ENCODE measurements around the gene JAGN1. TPM values are rescaled to one million over a fixed set of nuclear protein-coding genes. Genes with fewer than 3 reads are reported as not detected.
A peak's percentile ranks its signal among the peaks of the same experiment; 100 is the strongest.

JAGN1 gene
- total and polyA plus RNA-seq, 9 of the 15 experiments (the other 6 are each of a cell fraction or from before 2014, with no cell fraction given) = 31.6 to 77.8 (median 40.3) TPM

GRCh38 chr3:9933561-9934234 is 43.3 kb downstream of the JAGN1 start, which contains the start of gene CRELD1 (continued):
- TF ChIP-seq NKRF (IDR thresholded peaks at IDR 0.05; ENCODE audit: borderline replicate concordance) = peak; percentile 59; the same call in 1 of the 2 replicates
- TF ChIP-seq TSHZ1 (CRISPR knock-in tag; IDR thresholded peaks at IDR 0.05) = no peak
- peak; percentile 83 for TF ChIP-seq CCNT2 (IDR thresholded peaks at IDR 0.05; ENCODE audit: borderline replicate concordance, extremely low read depth, insufficient read length, low read depth, low read length)
- no peak for TF ChIP-seq RFX7 (CRISPR knock-in tag; IDR thresholded peaks at IDR 0.05)
- no peak for TF ChIP-seq TEAD4 (IDR thresholded peaks at IDR 0.05; ENCODE audit: low read length)
- no peak for TF ChIP-seq TEAD4 (CRISPR knock-in tag; IDR thresholded peaks at IDR 0.05; ENCODE audit: borderline replicate concordance)
- peak; percentile 89 for TF ChIP-seq CREB1 (IDR thresholded peaks at IDR 0.05)
- TF ChIP-seq CREB1 (CRISPR knock-in tag; IDR thresholded peaks at IDR 0.05) = peak; percentile 89
- TF ChIP-seq TAL1 (IDR thresholded peaks at IDR 0.05) = no peak
- no peak; the same call in 1 of the 2 replicates for TF ChIP-seq GABPB2 (CRISPR knock-in tag; conservative IDR thresholded peaks at IDR 0.05)
- no peak for TF ChIP-seq RHOXF2B (CRISPR knock-in tag; conservative IDR thresholded peaks at IDR 0.05)
- TF ChIP-seq SAFB (IDR thresholded peaks at IDR 0.05; ENCODE audit: borderline replicate concordance, low read depth, low read length) = peak; percentile 91
- TF ChIP-seq NONO (IDR thresholded peaks at IDR 0.05; ENCODE audit: low read depth in 2 of 2, low read length in 1 of 2) = peak in 1 of 2 experiments; percentile 74; a peak in 2 of 4 replicates
- TF ChIP-seq STAT6 (CRISPR knock-in tag; IDR thresholded peaks at IDR 0.05) = no peak
- TF ChIP-seq FOSL1 (tag; conservative IDR thresholded peaks at IDR 0.05) = no peak
- TF ChIP-seq ZNF584 (CRISPR knock-in tag; IDR thresholded peaks at IDR 0.05; ENCODE audit: low read depth) = no peak
- TF ChIP-seq MLLT1 (IDR thresholded peaks at IDR 0.05) = no peak
- peak in 1 of 2 experiments; percentile 3; a peak in 1 of 4 replicates for TF ChIP-seq RCOR1 (IDR thresholded peaks at IDR 0.05; ENCODE audit: borderline replicate concordance in 1 of 2, low read depth in 2 of 2, low read length in 2 of 2)

Data from K562 (cell line).